ENCODE data around the gene B9D1.

The B9D1 gene

GRCh38 chr17:19338031-19338990 is 24.2 kb downstream of the B9D1 start:
- peak; percentile 86 for DNase-seq (ENCODE audit: low spot score)

- no peak for DNase-seq (ENCODE audit: low spot score)
Measured at GRCh38 chr17:19337712-19338023, 24.9 kb downstream of the B9D1 start.

- DNase-seq (ENCODE audit: low spot score): peak; percentile 55
Measured at GRCh38 chr17:19336938-19337711, 25.4 kb downstream of the B9D1 start.

GRCh38 chr17:19335951-19336631 is 26.4 kb downstream of the B9D1 start:
- DNase-seq (ENCODE audit: low spot score): no peak

GRCh38 chr17:19334331-19334730 is 28.2 kb downstream of the B9D1 start:
- DNase-seq (ENCODE audit: low spot score): no peak

GRCh38 chr17:19333736-19334290 is 28.7 kb downstream of the B9D1 start:
- no peak for DNase-seq (ENCODE audit: low spot score)

GRCh38 chr17:19333132-19333440 is 29.4 kb downstream of the B9D1 start:
- no peak for DNase-seq (ENCODE audit: low spot score)

- no peak for DNase-seq (ENCODE audit: low spot score)
Measured at GRCh38 chr17:19332371-19333131, 30.0 kb downstream of the B9D1 start.

- DNase-seq (ENCODE audit: low spot score): no peak
Measured at GRCh38 chr17:19331543-19332245, 30.8 kb downstream of the B9D1 start.

- DNase-seq (ENCODE audit: low spot score): no peak
Measured at GRCh38 chr17:19331134-19331533, 31.4 kb downstream of the B9D1 start.

- DNase-seq (ENCODE audit: low spot score): no peak
Measured at GRCh38 chr17:19330271-19330670, 32.3 kb downstream of the B9D1 start.

GRCh38 chr17:19329839-19330238 is 32.7 kb downstream of the B9D1 start:
- no peak for DNase-seq (ENCODE audit: low spot score)

- no peak for DNase-seq (ENCODE audit: low spot score)
Measured at GRCh38 chr17:19329136-19329535, 33.4 kb downstream of the B9D1 start.

GRCh38 chr17:19328441-19329061 is 34.0 kb downstream of the B9D1 start:
- no peak for DNase-seq (ENCODE audit: low spot score)

GRCh38 chr17:19327031-19327783 is 35.3 kb downstream of the B9D1 start:
- DNase-seq (ENCODE audit: low spot score): no peak

- DNase-seq (ENCODE audit: low spot score): no peak
Measured at GRCh38 chr17:19325542-19325941, 37.0 kb downstream of the B9D1 start.

GRCh38 chr17:19322861-19323260 is 39.7 kb downstream of the B9D1 start:
- DNase-seq (ENCODE audit: low spot score): no peak

GRCh38 chr17:19322129-19322505 is 40.4 kb downstream of the B9D1 start:
- DNase-seq (ENCODE audit: low spot score): no peak

- no peak for DNase-seq (ENCODE audit: low spot score)
Measured at GRCh38 chr17:19321481-19322128, 40.9 kb downstream of the B9D1 start.

All from HuH-7.5 (cell line).